IPS-20b (cell line): ENCODE measurements around the gene MYO5B.

ENCODE experiments used
- H3K27ac ChIP-seq: one replicate; pipeline ENCODE4 v1.5.1; 2013; ENCODE audit warnings: low read length
- H3K27me3 ChIP-seq: 2 replicates; pipeline ENCODE4 v1.6.1; 2013; ENCODE audit warnings: mild to moderate bottlenecking, low read length, inconsistent platforms; ENCODE audit not compliant: insufficient read depth
- H3K36me3 ChIP-seq: 2 replicates; pipeline ENCODE4 v1.6.1; 2013; ENCODE audit warnings: low read depth, mild to moderate bottlenecking, inconsistent platforms, low read length, moderate library complexity; ENCODE audit not compliant: insufficient read depth
- H3K4me1 ChIP-seq: 2 replicates; pipeline ENCODE4 v1.6.1; 2013; ENCODE audit warnings: mild to moderate bottlenecking, control low read depth, inconsistent platforms, low read length, moderate library complexity; ENCODE audit not compliant: insufficient read depth
- H3K4me3 ChIP-seq: 2 replicates; pipeline ENCODE4 v1.5.1; 2013; ENCODE audit warnings: mild to moderate bottlenecking, low read length, inconsistent platforms
- H3K9ac ChIP-seq: 2 replicates; pipeline ENCODE4 v1.6.1; 2013; ENCODE audit warnings: low read depth, mild to moderate bottlenecking, inconsistent platforms, low read length, moderate library complexity
- H3K9me3 ChIP-seq: 2 replicates; pipeline ENCODE4 v1.6.1; 2013; ENCODE audit warnings: mild to moderate bottlenecking, low read depth, low read length, inconsistent platforms; ENCODE audit not compliant: insufficient read depth

MYO5B gene

DNA sequence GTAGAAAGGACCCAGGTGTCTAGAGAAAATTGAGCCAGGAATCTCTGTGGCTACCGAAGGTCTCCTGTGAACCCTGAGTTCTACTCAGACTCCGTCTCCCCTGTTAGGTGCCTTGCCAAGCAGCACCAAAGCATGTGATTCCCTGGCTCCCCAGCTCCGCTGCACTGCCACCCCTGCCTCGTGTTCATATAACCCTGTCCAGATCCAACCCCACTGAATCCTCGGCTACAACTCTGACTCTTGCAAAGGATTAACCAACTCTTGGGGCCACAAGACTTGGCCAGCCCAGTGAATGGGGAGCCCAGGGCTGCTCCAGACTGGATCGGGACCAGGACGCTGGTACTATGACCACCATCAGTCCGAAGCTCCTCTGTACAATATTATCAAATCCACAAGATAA lies 344.3 kb downstream of the MYO5B start:
- H3K27ac ChIP-seq: no peak overlapping the region
- H3K9ac ChIP-seq: no peak overlapping the region
- H3K9me3 ChIP-seq: no peaks in the 10 kb centered on the region
- H3K4me3 ChIP-seq: no peak overlapping the region
- peaks cover 6% of the 10 kb centered on the region; the same call in 1 of the 2 replicates for H3K4me1 ChIP-seq
- H3K36me3 ChIP-seq: no peaks in the 10 kb centered on the region
- H3K27me3 ChIP-seq: no peaks in the 10 kb centered on the region

DNA sequence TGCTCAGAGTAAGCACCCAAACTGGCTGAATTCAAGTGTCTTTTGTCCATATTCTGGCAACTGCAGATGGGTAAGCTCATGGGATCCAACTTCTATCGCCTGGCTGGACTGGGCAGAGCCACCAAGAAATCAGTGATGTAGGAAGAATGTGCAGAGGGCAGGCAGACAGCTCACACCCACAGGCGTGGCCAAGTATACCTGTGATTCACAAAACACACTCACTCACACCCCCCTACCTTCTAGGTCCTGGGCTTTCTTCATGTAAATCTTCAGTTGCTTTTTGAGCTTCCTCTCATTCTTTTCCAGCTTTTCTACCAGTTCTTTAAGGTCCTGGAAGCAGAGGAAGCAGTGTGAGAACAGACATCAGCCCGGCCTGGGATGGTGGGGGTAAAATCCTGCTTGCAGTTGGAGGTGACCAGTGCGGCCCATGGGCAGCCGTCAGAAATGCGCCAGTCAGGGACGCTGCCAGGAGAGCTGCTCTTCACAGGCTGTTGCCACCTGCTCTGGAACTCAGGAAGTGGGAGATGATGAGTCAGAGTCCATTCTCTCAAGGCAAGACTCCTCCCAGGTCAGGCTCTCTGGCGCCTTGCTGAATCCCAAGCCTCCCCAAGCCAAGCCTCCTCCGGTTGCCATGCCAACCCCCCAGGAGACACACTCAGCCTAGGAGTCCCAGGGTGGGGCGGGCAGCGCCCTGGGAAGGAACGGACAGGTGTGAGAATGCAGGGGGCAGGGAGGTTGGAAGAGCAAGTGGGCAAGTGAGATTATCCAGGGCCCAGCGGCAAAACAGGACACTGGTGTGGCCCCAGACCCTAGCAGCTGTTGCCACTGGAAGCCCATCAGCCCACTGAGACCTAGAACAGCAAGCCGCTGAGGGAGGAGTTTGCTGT lies 345.4 kb downstream of the MYO5B start:
- no peak overlapping the region for H3K4me3 ChIP-seq
- no peaks in the 10 kb centered on the region for H3K9me3 ChIP-seq
- H3K9ac ChIP-seq: no peak overlapping the region
- no peak overlapping the region for H3K27ac ChIP-seq
- H3K36me3 ChIP-seq: no peaks in the 10 kb centered on the region
- no peaks in the 10 kb centered on the region for H3K27me3 ChIP-seq
- peaks cover 6% of the 10 kb centered on the region; the same call in 1 of the 2 replicates for H3K4me1 ChIP-seq

DNA sequence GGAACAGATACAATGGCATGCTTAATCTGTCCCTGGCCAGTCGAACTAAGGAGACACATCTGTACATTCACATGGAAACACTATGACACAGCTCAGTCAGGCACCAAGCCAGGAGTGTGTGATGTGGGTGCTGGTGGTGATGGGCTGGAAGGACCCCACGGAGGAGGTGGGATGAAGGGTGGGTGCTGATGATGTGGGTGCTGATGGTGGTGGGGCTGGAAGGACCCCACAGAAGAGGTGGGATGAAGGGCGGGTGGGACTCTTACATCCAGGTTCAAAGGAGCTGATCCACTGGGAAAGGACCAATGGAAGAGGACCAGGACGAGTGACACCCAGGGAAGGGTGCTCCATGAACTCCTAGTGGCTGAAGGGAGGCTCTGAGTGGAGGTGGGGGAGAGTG lies 346.8 kb downstream of the MYO5B start:
- Histone ChIP-seq H3K36me3 (no peaks in the 10 kb centered on the region), H3K9ac (no peak overlapping the region), H3K4me3 (no peak overlapping the region), H3K4me1 (peaks cover 6% of the 10 kb centered on the region; the same call in 1 of the 2 replicates), H3K9me3 (no peaks in the 10 kb centered on the region), H3K27ac (no peak overlapping the region), H3K27me3 (no peaks in the 10 kb centered on the region)

DNA sequence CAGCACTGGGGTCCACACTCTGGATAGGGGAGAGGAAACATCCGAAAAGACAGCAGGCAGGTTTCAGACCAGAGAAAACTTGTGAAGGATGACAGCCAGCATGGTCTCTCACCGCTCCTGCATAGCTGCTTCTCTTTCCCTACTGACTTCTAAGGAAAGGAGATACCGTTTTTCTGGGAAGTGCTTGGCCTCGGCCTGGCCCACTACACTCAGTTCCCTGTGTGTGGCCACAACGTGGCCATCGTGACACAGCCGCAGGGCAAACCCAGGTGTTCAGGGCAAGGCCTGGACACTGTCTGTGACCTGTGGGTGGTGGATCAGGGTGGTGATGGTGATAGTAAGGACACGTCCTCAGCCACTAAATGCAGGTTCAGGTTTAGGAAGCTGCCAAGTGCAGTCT lies 347.4 kb downstream of the MYO5B start:
- no peak overlapping the region for H3K27ac ChIP-seq
- peaks cover 6% of the 10 kb centered on the region; the same call in 1 of the 2 replicates for H3K4me1 ChIP-seq
- no peaks in the 10 kb centered on the region for H3K27me3 ChIP-seq
- no peaks in the 10 kb centered on the region for H3K36me3 ChIP-seq
- H3K4me3 ChIP-seq: no peak overlapping the region
- H3K9me3 ChIP-seq: no peaks in the 10 kb centered on the region
- no peak overlapping the region for H3K9ac ChIP-seq

DNA sequence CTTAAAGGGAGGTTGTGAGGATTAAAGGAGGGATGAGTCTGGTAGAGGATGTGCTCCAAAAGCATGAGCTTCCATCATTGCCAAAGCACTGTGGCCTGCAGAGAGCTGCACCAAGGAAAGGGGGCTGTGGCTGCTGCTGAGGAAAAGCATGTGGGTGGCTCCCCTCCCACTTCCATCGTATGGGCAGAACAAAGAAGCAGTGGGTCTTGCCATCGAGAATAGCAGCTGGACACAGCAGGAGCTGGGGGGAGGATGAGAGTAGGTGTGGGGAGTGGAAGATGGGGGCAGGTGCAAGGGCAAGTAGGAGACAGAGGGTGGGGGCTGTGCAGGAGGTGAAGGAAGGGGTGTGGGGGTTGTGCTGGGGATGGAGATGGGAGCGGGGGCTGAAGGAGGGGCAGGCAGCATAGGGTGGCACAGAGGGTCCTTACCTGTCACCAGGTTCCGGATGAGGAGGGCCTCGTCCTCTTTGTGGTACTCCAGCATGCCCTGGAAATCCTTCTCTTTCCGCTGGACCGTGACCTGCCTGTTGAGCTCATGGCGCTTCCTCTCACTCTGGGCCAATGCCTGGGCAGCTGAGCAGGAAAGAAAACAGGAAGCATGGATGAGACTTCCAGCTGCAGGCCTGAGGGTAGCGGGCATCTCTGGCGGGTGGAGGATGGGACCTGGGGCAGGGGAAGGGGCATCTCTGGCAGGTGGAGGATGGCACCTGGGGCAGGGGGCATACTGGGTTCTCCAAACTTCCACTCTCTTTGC lies 348.1 kb downstream of the MYO5B start:
- H3K4me3 ChIP-seq: no peak overlapping the region

DNA sequence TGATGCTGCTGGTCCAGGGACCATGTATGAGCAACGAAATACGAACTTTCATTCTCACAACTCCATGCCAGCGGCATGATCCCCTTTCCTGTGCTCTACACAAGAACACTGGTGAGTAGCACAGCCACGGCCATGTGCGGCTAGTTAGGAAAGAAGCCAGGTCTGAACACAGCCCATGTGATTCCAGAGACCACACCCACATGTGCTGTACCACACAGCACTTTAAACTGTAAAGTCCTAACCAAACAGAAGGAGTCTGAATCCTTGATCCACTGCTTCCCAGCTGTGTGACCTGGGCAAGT lies 348.6 kb downstream of the MYO5B start:
- no peaks in the 10 kb centered on the region for H3K9me3 ChIP-seq
- H3K4me3 ChIP-seq: no peak overlapping the region
- H3K36me3 ChIP-seq: no peaks in the 10 kb centered on the region
- no peak overlapping the region for H3K9ac ChIP-seq
- no peaks in the 10 kb centered on the region for H3K27me3 ChIP-seq
- H3K27ac ChIP-seq: no peak overlapping the region
- H3K4me1 ChIP-seq: peaks cover 6% of the 10 kb centered on the region; the same call in 1 of the 2 replicates

More for the DNA sequence above, 348.1 kb downstream of the MYO5B start:
- Histone ChIP-seq H3K27me3 (no peaks in the 10 kb centered on the region), H3K9ac (no peak overlapping the region), H3K9me3 (no peaks in the 10 kb centered on the region), H3K36me3 (no peaks in the 10 kb centered on the region), H3K4me1 (peaks cover 6% of the 10 kb centered on the region; the same call in 1 of the 2 replicates), H3K27ac (no peak overlapping the region)

DNA sequence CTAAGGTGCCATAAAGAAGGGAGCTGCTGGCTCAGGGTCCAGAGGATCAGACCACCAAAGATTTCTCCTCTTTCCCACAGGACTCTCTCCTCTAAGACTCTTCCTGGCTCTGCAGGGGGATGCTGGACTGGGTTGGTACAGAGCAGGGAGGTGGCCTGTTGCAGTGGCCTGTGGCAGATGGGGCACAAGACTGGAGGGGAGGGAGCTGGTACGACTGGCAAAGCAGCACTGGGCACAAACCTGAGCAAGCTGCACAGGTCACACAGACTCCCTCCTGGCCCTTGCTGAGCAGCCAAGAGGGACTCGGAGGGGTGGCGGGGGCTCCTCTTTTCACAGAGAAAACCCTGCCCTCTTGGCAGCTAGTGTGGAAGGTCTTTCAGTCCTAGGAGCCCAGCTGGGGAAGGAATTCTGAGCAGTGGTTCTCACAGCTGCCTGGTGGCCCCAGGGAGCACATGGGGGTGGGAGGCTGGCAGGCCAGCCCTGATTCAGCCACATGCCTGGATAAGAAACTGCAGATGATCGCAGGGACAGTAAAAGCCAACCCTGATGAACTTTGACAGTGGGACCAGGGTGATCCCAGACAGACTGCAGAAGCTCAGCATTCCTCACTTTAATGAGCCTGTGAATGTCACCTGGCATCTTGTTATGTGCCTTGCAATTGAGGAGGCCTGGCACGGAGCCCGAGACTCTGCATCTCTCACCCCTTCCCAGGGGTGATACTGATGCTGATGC lies 349.2 kb downstream of the MYO5B start:
- no peaks in the 10 kb centered on the region for H3K27me3 ChIP-seq
- no peaks in the 10 kb centered on the region for H3K36me3 ChIP-seq
- H3K4me1 ChIP-seq: peaks cover 6% of the 10 kb centered on the region; the same call in 1 of the 2 replicates
- no peaks in the 10 kb centered on the region for H3K9me3 ChIP-seq
- H3K9ac ChIP-seq: no peak overlapping the region
- no peak overlapping the region for H3K27ac ChIP-seq
- H3K4me3 ChIP-seq: no peak overlapping the region

DNA sequence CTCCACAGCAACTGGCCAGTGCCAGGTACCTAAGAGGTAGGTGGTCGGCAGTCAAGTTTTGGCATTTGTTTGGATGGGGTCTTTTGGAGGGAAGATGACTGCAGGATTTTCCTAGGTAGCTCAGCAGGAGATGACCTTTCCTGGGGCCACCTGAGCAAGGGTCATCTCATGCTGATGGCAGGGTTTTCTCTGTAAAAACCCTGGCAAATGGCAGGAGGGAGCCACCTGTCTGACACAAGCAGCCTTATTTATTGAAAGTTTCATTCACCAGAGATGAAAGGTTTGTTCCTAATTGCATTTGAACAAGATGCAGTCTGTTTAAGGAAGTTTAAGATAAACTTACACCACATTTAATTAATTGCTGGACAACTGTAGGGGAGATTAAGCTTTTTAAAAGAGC lies 350.0 kb downstream of the MYO5B start:
- peaks cover 6% of the 10 kb centered on the region; the same call in 1 of the 2 replicates for H3K4me1 ChIP-seq
- no peak overlapping the region for H3K27ac ChIP-seq
- no peak overlapping the region for H3K9ac ChIP-seq
- no peaks in the 10 kb centered on the region for H3K9me3 ChIP-seq
- no peaks in the 10 kb centered on the region for H3K27me3 ChIP-seq
- no peak overlapping the region for H3K4me3 ChIP-seq
- H3K36me3 ChIP-seq: no peaks in the 10 kb centered on the region

DNA sequence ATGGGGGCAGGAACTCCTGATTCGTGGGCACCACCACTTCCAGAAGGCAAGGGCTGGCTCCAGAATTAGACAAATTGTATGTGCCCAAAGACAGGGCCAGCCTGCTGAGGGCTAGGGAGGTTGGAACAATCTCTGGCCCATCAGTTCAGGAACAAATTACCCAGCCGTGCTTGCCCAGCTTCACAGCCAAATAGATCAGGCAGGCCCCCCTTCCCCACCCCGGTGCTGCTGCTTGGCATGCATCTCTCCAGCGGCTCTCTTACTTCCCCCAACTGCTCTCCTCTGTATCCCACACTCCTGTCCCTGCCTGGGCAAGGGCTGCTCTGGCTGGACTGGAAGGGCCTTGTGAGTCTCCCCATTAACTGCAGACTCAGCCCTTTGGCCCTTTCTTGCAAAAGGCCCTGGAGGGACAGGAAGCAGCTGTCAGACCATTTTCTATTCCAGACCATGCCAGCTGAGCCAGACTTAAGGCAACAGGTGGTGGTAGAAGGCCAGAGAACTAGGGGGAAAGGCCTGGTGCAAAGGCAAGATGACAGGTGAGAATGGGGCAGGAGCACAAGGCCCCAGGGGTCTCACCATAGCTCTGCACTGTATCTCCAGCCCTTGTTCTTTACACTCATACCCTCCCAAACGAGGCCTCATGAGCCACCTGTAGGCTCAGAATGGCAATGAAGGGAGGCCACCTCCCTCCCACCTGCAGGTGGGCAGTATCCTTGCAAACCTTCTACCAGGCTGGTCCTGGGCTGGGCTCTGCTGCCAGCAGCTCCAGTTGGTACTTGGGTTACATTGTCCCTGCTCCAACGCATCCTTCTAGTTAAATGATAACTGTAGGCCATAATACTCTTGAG lies 350.9 kb downstream of the MYO5B start:
- H3K4me1 ChIP-seq: peaks cover 6% of the 10 kb centered on the region; the same call in 1 of the 2 replicates
- no peak overlapping the region for H3K27ac ChIP-seq
- no peaks in the 10 kb centered on the region for H3K36me3 ChIP-seq
- H3K27me3 ChIP-seq: no peaks in the 10 kb centered on the region
- no peak overlapping the region for H3K9ac ChIP-seq
- H3K9me3 ChIP-seq: no peaks in the 10 kb centered on the region
- no peak overlapping the region for H3K4me3 ChIP-seq

DNA sequence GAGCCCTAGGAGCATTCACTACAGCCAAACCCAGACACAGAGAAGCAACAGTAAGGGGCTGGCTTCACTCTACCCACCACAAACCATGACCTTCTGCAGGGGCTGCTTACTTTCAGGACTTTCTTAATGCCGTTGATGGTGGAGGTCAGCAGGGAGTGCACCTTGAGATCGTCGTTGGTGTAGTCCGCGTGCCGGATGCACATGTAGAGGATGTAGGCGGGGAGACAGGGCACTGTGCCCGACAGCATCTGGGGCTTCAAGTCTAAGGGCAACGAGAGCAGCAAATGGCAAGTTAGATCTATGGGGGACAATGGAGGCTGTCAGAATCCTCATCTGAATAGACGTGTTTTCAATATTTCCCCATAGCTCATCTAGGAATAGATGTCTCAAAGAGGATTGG lies 351.8 kb downstream of the MYO5B start:
- H3K27me3 ChIP-seq: no peaks in the 10 kb centered on the region
- H3K9me3 ChIP-seq: no peaks in the 10 kb centered on the region
- no peak overlapping the region for H3K4me3 ChIP-seq
- no peak overlapping the region for H3K27ac ChIP-seq
- peaks cover 6% of the 10 kb centered on the region; the same call in 1 of the 2 replicates for H3K4me1 ChIP-seq
- H3K36me3 ChIP-seq: no peaks in the 10 kb centered on the region
- no peak overlapping the region for H3K9ac ChIP-seq

DNA sequence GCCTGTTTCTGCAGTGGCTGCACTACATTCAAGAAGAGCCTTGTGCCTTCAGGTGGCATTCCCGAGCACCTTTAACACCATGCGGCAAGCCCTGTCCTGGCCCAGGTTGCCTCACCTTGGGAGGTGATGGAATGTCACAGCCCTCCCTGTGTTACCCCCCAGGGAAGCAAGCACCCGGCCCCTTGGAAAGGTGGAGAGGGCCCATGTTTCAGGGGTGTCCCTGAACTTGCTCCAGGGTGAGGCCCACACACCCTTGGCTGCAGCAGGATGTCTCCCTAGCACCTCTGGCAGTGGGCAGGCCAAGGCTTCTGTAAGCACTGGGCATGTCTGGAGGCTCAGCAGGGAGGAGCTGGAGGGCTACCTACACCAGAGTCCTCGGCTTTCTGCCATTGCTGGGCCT lies 352.3 kb downstream of the MYO5B start:
- Histone ChIP-seq H3K4me1 (peaks cover 6% of the 10 kb centered on the region; the same call in 1 of the 2 replicates), H3K27me3 (no peaks in the 10 kb centered on the region), H3K4me3 (no peak overlapping the region), H3K36me3 (no peaks in the 10 kb centered on the region), H3K9me3 (no peaks in the 10 kb centered on the region), H3K9ac (no peak overlapping the region), H3K27ac (no peak overlapping the region)
